ENCODE data around the gene TWSG1.

TWSG1 gene

DNA sequence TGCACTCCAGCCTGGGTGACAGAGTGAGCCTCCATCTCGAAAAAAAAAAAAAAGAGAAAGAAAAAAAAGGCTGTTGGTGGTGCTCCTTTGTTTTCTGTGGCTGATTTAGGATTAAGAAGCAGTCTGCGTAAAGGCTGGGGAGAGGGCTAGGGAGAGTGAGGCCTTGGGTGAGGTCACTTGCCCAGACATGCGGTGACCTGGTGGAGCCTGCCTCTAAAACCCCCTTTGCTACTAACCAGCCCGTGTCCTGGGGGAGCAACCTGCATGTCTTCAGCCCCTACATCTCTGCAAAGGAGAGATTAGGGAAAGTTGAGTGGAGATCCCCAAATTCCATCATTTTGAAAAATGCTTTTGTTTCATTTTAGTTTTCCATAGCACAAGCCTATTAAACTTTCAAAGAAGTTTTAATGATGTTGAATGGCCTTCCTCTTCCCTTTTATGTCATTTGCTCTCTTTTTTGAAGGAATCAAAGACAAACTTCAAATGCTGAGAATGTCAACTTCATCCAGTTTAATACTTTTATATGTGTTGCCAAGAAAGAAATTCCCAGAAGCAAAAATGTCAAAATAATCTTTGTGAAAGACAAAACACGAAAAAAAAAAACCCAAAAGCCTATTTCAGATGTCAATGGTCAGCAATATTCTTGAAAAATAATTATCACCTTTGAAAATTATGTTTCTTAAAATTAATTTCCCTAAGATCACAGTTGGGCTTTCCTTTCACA is 101.8 kb downstream of the TWSG1 start:
- H3K27me3 ChIP-seq (replicated peaks; ENCODE audit: control insufficient read depth, insufficient read depth, low read length): no peaks in the 10 kb centered on the region
- H3K4me3 ChIP-seq (replicated peaks; ENCODE audit: low read depth, low read length): no peak overlapping the region
- H3K36me3 ChIP-seq (ENCODE audit: control insufficient read depth, insufficient read depth, low read length): no peaks in the 10 kb centered on the region
- TF ChIP-seq CTCF (IDR thresholded peaks at IDR 0.05; ENCODE audit: insufficient read depth, low read length, poor library complexity, severe bottlenecking): no peak
- DNase-seq (ENCODE audit: extremely low read depth, insufficient read length): no peak

DNA sequence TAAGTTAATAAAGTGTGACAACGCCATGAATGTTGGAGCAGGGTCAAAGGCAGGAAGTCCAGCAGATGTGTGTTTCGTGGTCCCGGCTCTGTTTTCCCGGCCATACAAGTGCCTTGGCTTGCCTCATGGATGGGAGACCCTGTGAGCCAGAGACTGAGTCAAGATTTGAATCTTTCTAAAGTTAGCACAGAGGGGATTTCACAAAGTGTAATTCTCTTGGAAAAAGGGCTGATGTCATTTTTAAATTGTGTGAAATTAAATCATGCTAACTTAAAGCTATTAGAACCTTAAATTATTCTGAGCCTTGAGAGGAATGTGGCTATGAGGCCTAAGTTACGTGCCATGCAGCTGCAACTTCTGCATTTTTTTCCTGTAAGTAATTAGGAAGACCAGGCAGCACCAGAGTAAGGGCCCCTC is 102.5 kb downstream of the TWSG1 start:
- no peak for DNase-seq (ENCODE audit: extremely low read depth, insufficient read length)
- no peak overlapping the region for H3K4me3 ChIP-seq (replicated peaks; ENCODE audit: low read depth, low read length)
- no peaks in the 10 kb centered on the region for H3K36me3 ChIP-seq (ENCODE audit: control insufficient read depth, insufficient read depth, low read length)
- H3K27me3 ChIP-seq (replicated peaks; ENCODE audit: control insufficient read depth, insufficient read depth, low read length): no peaks in the 10 kb centered on the region
- no peak for TF ChIP-seq CTCF (IDR thresholded peaks at IDR 0.05; ENCODE audit: insufficient read depth, low read length, poor library complexity, severe bottlenecking)

GRCh38 chr18:9437672-9438071 is 103.1 kb downstream of the TWSG1 start:
- H3K4me3 ChIP-seq (replicated peaks; ENCODE audit: low read depth, low read length): no peak overlapping the region
- DNase-seq (ENCODE audit: extremely low read depth, insufficient read length): no peak
- no peak for TF ChIP-seq CTCF (IDR thresholded peaks at IDR 0.05; ENCODE audit: insufficient read depth, low read length, poor library complexity, severe bottlenecking)
- H3K36me3 ChIP-seq (ENCODE audit: control insufficient read depth, insufficient read depth, low read length): no peaks in the 10 kb centered on the region
- H3K27me3 ChIP-seq (replicated peaks; ENCODE audit: control insufficient read depth, insufficient read depth, low read length): no peaks in the 10 kb centered on the region

DNA sequence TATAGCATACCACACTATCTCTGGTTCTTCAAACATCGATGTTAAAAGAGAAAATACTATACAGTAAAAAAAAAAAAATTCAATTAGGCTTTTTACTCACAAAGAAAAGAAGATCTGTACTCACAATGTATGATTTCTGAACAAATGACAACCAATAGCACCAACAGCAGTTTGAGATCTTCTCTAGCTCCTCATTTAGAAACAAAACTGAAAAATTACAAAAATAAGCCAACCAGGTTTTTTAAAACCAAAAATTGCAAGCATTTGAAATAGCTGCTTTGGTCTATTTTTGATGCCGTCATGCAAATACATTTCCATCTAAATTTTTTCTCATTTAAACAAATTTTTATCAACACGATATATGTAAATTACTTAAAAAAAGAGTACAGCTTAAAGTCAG is 106.5 kb downstream of the TWSG1 start:
- no peaks in the 10 kb centered on the region for H3K27me3 ChIP-seq (replicated peaks; ENCODE audit: control insufficient read depth, insufficient read depth, low read length)
- H3K36me3 ChIP-seq (ENCODE audit: control insufficient read depth, insufficient read depth, low read length): no peaks in the 10 kb centered on the region
- DNase-seq (ENCODE audit: extremely low read depth, insufficient read length): no peak
- TF ChIP-seq CTCF (IDR thresholded peaks at IDR 0.05; ENCODE audit: insufficient read depth, low read length, poor library complexity, severe bottlenecking): no peak
- peak overlapping the region; percentile 38; the same call in 1 of the 2 replicates for H3K4me3 ChIP-seq (replicated peaks; ENCODE audit: low read depth, low read length)

DNA sequence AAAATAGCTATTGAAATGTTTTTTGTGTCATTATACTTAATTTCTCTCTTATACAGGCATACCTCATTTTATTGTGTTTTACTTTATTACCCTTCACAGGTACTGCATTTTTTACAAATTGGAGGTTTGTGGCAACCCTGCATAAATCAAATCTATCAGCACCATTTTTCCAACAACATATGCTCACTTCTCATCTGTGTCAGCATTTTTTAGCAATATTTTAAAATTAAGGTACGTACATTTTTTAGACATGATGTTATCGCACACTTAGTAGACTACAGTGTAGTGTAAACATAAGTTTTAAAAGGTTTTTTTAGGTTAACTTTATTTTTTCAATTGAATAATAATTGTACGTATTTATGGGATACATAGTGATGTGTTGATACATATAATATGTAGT is 110.0 kb downstream of the TWSG1 start:
- H3K27me3 ChIP-seq (replicated peaks; ENCODE audit: control insufficient read depth, insufficient read depth, low read length): no peaks in the 10 kb centered on the region
- no peak for TF ChIP-seq CTCF (IDR thresholded peaks at IDR 0.05; ENCODE audit: insufficient read depth, low read length, poor library complexity, severe bottlenecking)
- no peak for DNase-seq (ENCODE audit: extremely low read depth, insufficient read length)
- H3K4me3 ChIP-seq (replicated peaks; ENCODE audit: low read depth, low read length): no peak overlapping the region
- H3K36me3 ChIP-seq (ENCODE audit: control insufficient read depth, insufficient read depth, low read length): no peaks in the 10 kb centered on the region

DNA sequence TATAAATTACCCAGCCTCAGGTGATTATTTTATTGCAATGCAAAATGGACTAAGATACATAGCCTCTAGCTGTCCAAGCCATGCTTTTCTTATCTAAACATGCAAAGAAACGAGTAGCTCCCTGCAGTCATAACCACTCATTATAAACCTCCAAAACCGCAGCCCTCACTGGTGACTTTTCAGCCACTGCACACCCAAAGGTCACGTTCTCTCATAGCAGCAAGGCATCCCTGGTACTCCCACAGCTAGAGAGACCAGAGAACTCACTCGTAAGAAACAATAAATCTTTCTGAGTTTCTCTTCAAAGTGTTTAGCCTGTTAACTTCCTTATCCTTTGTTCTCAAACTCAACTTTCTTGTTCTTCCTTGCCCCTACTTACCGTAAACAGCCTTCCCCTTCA is 112.3 kb downstream of the TWSG1 start:
- DNase-seq (ENCODE audit: extremely low read depth, insufficient read length): no peak
- H3K4me3 ChIP-seq (replicated peaks; ENCODE audit: low read depth, low read length): no peak overlapping the region
- TF ChIP-seq CTCF (IDR thresholded peaks at IDR 0.05; ENCODE audit: insufficient read depth, low read length, poor library complexity, severe bottlenecking): no peak
- no peaks in the 10 kb centered on the region for H3K36me3 ChIP-seq (ENCODE audit: control insufficient read depth, insufficient read depth, low read length)
- H3K27me3 ChIP-seq (replicated peaks; ENCODE audit: control insufficient read depth, insufficient read depth, low read length): no peaks in the 10 kb centered on the region

Measured in GM06990 (cell line).